Fibroblast of skin of abdomen (primary cell): ENCODE data around the gene TADA3.
A peak's percentile ranks its signal among the peaks of the same experiment; 100 is the strongest.

ENCODE experiments used
- DNase-seq: peaks from one replicate; pipeline ENCODE4 v3.0.0-alpha.2; 2013

TADA3 gene

GRCh38 chr3:9809615-9810432, 17.6 kb upstream of the TADA3 start, which contains the start of gene TTLL3:
TTLL3 (plus strand) TSS chr3:9810262; CDS start chr3:9810662, 400 bp downstream.
- DNase-seq = peak; percentile 64

GRCh38 chr3:9809239-9809614, 17.0 kb upstream of the TADA3 start:
- no peak for DNase-seq

DNA sequence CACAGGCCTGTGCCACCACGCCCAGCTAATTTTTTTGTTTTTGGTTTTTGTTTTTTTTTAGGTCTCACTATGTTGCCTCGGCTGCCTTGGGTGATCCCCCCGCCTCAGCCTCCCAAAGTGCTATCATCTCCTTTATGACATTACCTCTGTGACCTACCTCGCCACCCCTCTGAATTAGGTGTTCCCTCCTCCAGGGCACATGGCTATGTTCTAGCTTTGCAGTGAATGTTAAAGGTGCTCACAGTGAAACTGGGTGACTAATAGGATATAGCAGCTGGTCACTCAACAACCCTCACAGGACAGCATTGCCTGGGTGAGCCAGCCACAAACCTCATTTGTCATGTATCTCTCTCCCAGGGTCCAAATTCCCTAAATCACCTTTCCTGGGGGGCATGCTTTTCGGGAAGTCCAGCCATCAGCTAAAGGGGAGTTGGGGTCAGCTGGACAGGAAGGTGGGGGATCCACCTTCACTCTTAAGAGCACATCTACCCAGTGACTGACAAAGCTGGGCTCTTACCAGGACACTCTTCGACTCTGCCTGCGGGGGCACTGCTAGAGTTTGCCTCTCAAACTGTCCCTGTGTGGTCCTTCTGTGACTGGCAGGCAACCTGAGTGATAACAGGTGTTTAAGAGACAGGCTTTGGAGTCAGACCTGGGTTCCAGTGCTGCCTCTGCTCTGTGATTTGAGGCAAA, 16.2 kb upstream of the TADA3 start:
- DNase-seq = peak; percentile 14

DNA sequence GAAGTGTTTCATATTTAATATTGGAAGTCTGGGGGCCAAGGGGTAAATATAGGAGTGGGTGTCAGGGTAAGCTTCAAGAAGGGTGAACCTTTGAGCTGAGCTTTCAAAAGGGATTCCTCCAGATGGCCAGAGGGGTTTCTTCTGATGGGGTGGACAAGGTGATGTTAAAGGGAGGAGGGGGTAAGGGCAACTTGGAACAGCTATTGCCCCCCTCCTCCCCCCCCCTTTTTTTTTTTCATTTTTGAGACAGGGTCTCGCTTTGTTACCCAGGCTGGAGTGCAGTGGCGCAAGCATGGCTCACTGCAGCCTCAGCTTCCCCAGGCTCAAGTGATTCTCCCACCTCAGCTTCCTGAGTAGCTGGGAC, 15.7 kb upstream of the TADA3 start:
- no peak for DNase-seq

GRCh38 chr3:9806688-9807589, 14.7 kb upstream of the TADA3 start:
- DNase-seq = no peak

- DNase-seq = no peak
Observed at GRCh38 chr3:9806137-9806536, 13.9 kb upstream of the TADA3 start.

DNA sequence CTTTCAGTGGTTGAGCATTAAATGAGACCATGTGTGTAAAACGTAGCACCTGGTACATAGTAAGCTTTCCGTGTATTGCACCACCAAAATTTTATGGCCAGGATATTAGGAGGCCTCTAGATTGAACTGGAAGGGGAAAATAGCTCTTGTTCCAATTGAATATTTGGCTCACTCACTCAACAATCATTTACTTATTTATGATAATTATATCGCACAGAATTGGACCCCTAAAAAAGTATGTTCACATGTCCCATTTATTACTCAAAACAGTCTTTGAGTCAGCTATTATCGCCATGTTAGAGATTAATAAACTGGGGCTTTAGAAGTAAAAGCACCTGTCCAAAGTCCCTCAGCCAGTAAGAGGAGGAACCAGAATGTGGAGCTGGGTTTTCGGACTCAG, 12.7 kb upstream of the TADA3 start:
- no peak for DNase-seq

DNA sequence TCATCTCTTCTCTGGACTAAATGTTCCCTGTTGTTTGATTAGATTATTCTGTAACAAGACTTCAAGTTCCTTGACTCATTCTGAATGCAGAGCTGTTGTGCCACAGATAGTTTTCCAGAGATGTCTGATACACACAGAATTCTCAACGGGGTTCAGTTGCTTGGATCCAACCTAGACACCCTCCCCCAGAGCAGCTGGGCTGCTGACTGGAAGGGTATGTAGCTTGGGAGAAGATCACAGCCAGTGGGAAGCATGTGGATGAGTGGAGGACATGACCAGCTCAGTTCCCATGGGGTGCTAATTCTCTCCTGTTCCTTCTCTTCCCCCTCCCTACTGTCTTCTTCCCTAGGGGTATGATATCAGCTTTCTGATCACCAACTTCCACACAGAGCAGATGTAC, 11.2 kb upstream of the TADA3 start:
- no peak for DNase-seq

GRCh38 chr3:9800529-9800928, 8.3 kb upstream of the TADA3 start:
- DNase-seq = no peak

DNA sequence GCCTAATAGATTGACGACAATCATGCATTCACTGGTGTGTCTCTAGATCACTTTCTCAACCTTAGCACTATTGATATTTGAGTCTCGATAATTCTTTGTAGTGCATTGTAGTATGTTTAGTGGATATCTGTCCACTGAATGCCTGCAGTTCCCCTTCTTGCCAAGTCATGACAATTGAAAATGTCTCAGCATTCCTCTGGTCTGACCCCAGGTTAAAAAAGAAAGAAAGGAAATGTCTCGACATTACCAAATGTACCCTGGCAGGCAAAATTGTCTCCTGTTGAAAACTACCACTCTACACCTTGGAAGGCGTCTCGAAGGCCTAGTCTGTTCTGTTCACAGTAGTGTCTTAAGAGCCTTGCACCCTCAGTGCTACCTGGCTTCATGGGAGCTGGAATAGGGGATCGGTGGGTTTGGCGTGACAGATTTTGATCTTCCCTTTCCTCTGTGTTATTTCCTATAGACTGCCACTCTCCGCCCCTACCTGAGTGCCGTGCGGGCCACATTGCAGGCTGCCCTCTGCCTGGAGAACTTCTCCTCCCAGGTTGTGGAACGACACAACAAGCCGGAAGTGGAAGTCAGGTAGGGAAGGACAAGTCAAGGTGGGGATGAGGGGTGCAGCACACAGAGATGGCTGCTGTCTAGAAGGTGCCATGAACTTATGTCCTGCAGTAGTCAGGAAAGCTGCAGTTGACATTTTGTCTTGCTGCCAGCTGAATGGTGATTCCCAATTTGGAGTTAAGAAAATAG, 5.1 kb upstream of the TADA3 start:
- DNase-seq = no peak

DNA sequence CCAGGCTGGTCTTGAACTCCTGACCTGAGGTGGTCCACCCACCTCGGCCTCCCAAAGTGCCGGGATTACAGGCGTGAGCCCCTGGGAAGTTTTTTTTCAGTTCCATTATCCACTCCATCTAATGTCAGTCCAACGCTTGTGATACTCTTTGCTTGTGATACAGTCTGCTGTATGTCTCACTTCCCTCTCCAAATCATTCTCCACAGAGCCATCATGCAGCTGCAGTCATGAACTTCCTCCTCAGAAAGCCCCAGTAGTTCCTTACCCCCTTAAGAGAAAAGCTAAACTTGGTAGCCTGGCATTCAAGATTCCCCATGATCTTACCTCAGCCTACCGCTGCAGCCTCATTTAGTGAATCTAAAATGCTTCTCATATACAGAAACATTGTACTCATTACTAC, 2.9 kb upstream of the TADA3 start:
- no peak for DNase-seq

- DNase-seq = no peak
Observed at GRCh38 chr3:9794400-9794799, 2.1 kb upstream of the TADA3 start.

- peak; percentile 36 for DNase-seq
Observed at GRCh38 chr3:9793161-9793781, 998 bp upstream of the TADA3 start.

DNA sequence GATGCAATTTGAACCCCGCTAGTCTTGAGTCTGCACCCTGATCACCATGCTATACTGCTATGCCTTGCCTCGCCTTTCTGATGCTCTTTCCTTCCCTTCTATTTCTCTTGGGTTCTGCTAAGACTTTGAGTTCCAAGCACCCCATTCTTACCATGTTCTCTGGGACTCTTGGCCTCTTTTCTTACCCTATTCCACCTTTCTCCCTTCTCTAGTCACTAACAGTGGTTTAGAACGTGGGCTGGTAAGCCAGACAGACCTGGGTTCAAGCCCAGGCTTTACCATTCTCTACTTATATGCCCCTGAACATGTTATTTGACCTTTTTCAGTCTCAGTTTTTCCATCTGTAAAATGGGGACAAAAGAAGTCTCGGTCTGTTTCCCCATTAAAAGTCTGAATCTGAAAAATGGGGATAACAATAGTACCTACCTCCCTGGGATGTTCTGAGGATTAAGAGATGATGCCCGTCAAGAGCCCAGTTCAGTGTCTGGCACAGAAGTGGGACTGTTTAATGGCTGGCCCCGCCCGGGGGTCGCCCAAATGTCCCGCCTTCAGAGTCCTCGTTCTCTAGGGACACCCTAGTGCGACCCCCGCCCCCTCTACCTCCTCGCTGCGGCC, 376 bp downstream of the TADA3 start:
- DNase-seq = no peak

DNA sequence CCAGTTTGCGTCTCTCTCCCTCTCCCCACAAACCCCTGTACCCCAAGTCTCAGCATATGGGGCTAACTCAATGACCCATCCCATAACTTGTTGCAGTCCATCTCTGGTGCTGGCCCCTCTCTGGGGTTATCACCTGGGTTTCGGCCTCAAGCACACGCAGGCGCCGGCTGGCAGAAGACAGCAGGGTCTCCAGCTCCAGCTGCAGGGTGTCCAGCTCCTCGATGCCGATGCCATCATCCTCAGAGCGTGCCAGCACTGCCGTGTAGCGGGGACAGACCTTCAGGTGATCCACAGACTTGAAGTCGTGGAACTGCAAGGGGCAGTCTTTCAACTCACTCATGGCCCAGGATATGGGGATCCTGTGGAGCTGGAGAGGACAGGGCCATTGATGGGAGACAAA, 1.1 kb downstream of the TADA3 start:
- DNase-seq = no peak

DNA sequence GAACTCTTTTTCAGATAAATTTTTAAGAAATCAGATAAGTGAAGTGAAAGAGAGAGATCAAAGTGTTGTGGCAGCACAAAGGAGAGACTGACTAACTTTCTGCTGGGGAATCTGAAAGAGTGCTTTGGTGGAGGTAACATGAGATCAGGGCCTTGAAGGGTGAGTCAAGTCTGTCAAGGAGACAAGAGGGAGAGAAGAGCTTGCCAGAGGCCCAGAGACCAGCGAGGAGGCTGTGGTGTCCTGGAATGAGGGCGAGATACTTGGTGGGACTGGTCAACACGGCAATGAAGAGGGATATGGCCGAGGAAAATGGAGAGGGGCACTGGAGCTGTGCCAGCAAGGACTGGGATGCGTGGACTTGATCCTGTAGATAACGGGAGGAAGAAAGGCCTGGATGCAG, 4.6 kb downstream of the TADA3 start:
- no peak for DNase-seq

DNA sequence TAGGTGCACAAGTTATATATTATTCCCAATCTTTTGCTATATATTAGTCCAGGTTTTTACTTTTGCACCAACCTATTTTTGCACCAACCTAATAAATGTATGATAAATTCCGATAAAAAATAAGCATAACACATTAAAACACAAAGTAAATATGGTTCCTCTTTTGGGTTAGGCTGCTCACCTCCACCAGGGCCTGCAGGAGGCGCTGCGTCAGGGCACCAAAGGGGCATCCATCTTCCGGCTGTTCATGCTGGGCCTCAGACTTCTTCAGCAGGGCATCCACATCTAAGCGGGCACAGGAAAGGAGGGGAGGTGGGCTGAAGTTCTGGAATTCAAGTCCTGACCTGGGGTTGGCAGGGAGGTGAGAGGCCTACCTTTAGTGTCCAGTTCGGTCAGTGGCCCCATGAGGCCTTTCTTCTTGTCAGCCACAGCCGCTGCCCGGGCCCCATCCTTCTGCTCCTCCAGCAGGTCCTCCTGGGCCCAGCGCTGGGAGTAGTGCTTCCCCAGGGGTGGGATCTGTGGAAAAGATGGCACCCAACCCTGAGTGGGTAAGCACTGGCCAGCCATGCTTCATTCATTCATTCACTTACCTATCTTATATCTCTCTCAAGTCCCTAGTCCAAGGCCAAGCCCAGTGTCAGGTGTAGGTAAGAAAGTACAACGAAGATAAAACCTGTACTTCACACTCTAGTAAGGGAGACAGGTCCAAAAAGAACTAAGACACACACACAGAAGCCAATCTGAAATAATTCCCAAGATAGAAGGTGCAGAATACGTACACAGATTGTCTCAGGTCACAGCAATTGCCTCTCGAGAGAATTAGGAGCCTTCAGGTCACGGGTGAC, 5.2 kb downstream of the TADA3 start:
- DNase-seq = no peak

GRCh38 chr3:9786209-9786739, 6.0 kb downstream of the TADA3 start:
- DNase-seq = no peak

- no peak for DNase-seq
Observed at GRCh38 chr3:9785602-9786001, 6.7 kb downstream of the TADA3 start.

DNA sequence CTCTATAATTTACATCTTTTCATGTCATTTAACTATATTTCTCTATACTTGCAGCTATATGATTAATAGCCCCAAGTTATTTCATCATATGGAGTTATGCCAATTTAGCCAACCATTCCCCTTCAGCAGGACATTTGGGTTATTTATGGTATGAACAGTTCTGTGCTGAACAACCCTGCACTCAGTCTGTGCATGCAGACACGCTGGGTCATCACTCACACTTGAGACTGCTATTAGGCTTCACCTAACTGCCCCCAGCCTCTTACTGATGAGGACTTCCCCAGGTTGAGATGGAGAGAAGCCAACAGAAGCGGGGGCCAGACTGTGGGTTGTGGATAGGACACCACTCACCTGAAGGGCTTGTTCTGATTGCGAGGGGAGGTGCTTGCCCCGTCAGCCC, 7.3 kb downstream of the TADA3 start:
- peak; percentile 59 for DNase-seq
